SK-N-SH (cell line): ENCODE measurements around the gene COL5A1. TPM values are rescaled to one million over a fixed set of nuclear protein-coding genes. Genes with fewer than 3 reads are reported as not detected.

Source experiments
- CTCF ChIA-PET: fragments of 300-600, 350-600 bp; formaldehyde crosslinking; extraction: SDS; loops from one replicate; lab custom pipeline; 2021; lab: Yijun Ruan, JAX
- POLR2A ChIA-PET: fragments of 350-600 bp; sonication (Branson Sonifier 250); formaldehyde crosslinking; extraction: SDS; loops from one replicate; lab custom pipeline; 2020; ENCODE audit warnings: antibody characterized with exemption, inconsistent platforms; lab: Yijun Ruan, JAX
- DNase-seq: peaks from one replicate; pipeline ENCODE4 v3.0.0; 2012
- H2AFZ ChIP-seq: fragments of 200-600 bp; sonication (generic); 2 replicates; pipeline ENCODE4 v1.8.1; 2016; ENCODE audit warnings: antibody characterized with exemption, mild to moderate bottlenecking, low read depth
- H3F3A ChIP-seq: fragments of 200-600 bp; sonication (generic); replicated peaks from 2 replicates; pipeline ENCODE3; 2016; ENCODE audit warnings: antibody characterized with exemption, mild to moderate bottlenecking; ENCODE audit not compliant: insufficient read depth
- H3K27ac ChIP-seq, 2 experiments: fragments of 200-500 bp in 1 of 2; fragments of 200-600 bp in 1 of 2; sonication (Bioruptor generic) in 1 of 2; sonication (generic), shearing (Covaris generic) in 1 of 2; 2 replicates each; pipeline versions ENCODE4 v1.5.1 to v1.6.1; 2014 to 2016; ENCODE audit warnings: low read depth in 2 of 2, inconsistent platforms in 1 of 2, low read length in 1 of 2, mild to moderate bottlenecking in 1 of 2, mixed read lengths in 1 of 2
- H3K27me3 ChIP-seq: fragments of 200-600 bp; sonication (generic), shearing (Covaris generic); 2 replicates; pipeline ENCODE4 v1.6.1; 2016; ENCODE audit warnings: mixed run types; ENCODE audit not compliant: insufficient read depth
- H3K36me3 ChIP-seq, 2 experiments: fragments of 200-500 bp in 1 of 2; fragments of 200-600 bp in 1 of 2; sonication (Bioruptor generic) in 1 of 2; sonication (generic) in 1 of 2; replicated peaks in 1 of 2; 2 replicates each; pipeline versions ENCODE3 to v1.5.1; 2014 to 2016; ENCODE audit warnings: low read length in 1 of 2, mild to moderate bottlenecking in 1 of 2; ENCODE audit not compliant: insufficient read depth in 2 of 2, control insufficient read depth in 1 of 2
- H3K4me1 ChIP-seq, 2 experiments: fragments of 200-500 bp in 1 of 2; fragments of 200-600 bp in 1 of 2; sonication (Bioruptor generic) in 1 of 2; sonication (generic), shearing (Covaris generic) in 1 of 2; 2 replicates each; pipeline versions ENCODE4 v1.5.1 to v1.6.1; 2014 to 2016; ENCODE audit warnings: low read depth in 1 of 2, low read length in 1 of 2, mixed run types in 1 of 2; ENCODE audit not compliant: insufficient read depth in 2 of 2, control insufficient read depth in 1 of 2
- H3K4me2 ChIP-seq: fragments of 200-600 bp; sonication (generic), shearing (Covaris generic); 2 replicates; pipeline ENCODE4 v1.6.1; 2017; ENCODE audit warnings: mixed run types
- H3K4me3 ChIP-seq, 2 experiments: fragments of 200-500 bp in 1 of 2; fragments of 200-600 bp in 1 of 2; sonication (Bioruptor generic) in 1 of 2; sonication (generic), shearing (Covaris generic) in 1 of 2; 2 replicates each; pipeline versions ENCODE4 v1.5.1 to v1.8.1; 2014 to 2016; ENCODE audit warnings: low read depth in 2 of 2, inconsistent platforms in 1 of 2, low read length in 1 of 2, mild to moderate bottlenecking in 1 of 2, mixed read lengths in 1 of 2, moderate library complexity in 1 of 2
- H3K79me2 ChIP-seq: fragments of 200-600 bp; sonication (generic); 2 replicates; pipeline ENCODE4 v1.8.1; 2017; ENCODE audit warnings: mild to moderate bottlenecking; ENCODE audit not compliant: insufficient read depth
- H3K9ac ChIP-seq: fragments of 200-600 bp; sonication (generic); 2 replicates; pipeline ENCODE4 v1.6.1; 2017; ENCODE audit warnings: mixed run types
- H3K9me2 ChIP-seq: fragments of 200-600 bp; sonication (generic); 2 replicates; pipeline ENCODE4 v1.6.1; 2017; ENCODE audit warnings: mixed run types
- H3K9me3 ChIP-seq: fragments of 200-600 bp; sonication (generic); 2 replicates; pipeline ENCODE4 v1.6.1; 2017; ENCODE audit warnings: mixed run types, mild to moderate bottlenecking, moderate library complexity
- H4K20me1 ChIP-seq: fragments of 200-600 bp; sonication (generic); 2 replicates; pipeline ENCODE4 v1.6.1; 2017; ENCODE audit warnings: mild to moderate bottlenecking, mixed run types; ENCODE audit not compliant: insufficient read depth
- EP300 ChIP-seq, 2 experiments: IDR thresholded peaks; 2 replicates each; pipeline versions ENCODE4 v1.4.0 to v1.6.1; 2012; ENCODE audit warnings: borderline replicate concordance in 1 of 2, low read depth in 1 of 2, low read length in 1 of 2
- FOXJ3 ChIP-seq: sonication (generic); formaldehyde crosslinking; IDR thresholded peaks from 2 replicates; pipeline ENCODE4 v1.5.1; 2020; ENCODE audit warnings: mild to moderate bottlenecking, missing genetic modification reagents
- GATA2 ChIP-seq: sonication (generic); formaldehyde crosslinking; IDR thresholded peaks from 2 replicates; pipeline ENCODE4 v1.5.0; 2020; ENCODE audit warnings: mild to moderate bottlenecking, missing genetic modification reagents
- JUND ChIP-seq: IDR thresholded peaks from 2 replicates; pipeline ENCODE4 v1.4.0; 2012
- MXI1 ChIP-seq: IDR thresholded peaks from 2 replicates; pipeline ENCODE4 v1.6.1; 2012; ENCODE audit warnings: mild to moderate bottlenecking, low read depth, low read length, improper control_type of control experiment
- NFIC ChIP-seq: IDR thresholded peaks from 2 replicates; pipeline ENCODE4 v1.4.0; 2012; ENCODE audit warnings: borderline replicate concordance
- NRF1 ChIP-seq: IDR thresholded peaks from 2 replicates; pipeline ENCODE4 v1.6.1; 2012; ENCODE audit warnings: low read depth, mild to moderate bottlenecking, low read length
- RAD21 ChIP-seq: IDR thresholded peaks from 2 replicates; pipeline ENCODE4 v1.6.1; 2012; ENCODE audit warnings: mild to moderate bottlenecking, low read length
- RFX5 ChIP-seq: IDR thresholded peaks from 2 replicates; pipeline ENCODE4 v1.6.1; 2012; ENCODE audit warnings: mild to moderate bottlenecking, improper control_type of control experiment, low read length
- SIN3A ChIP-seq: IDR thresholded peaks from 2 replicates; pipeline ENCODE4 v1.6.1; 2012; ENCODE audit warnings: low read depth, mild to moderate bottlenecking, low read length, moderate library complexity, borderline replicate concordance
- TAF1 ChIP-seq: IDR thresholded peaks from 2 replicates; pipeline ENCODE4 v1.6.1; 2012; ENCODE audit warnings: low read depth, mild to moderate bottlenecking, low read length, moderate library complexity, borderline replicate concordance
- TCF12 ChIP-seq: IDR thresholded peaks from 2 replicates; pipeline ENCODE4 v1.4.0; 2012
- TEAD4 ChIP-seq: IDR thresholded peaks from 2 replicates; pipeline ENCODE4 v1.4.0; 2012; ENCODE audit warnings: mild to moderate bottlenecking, borderline replicate concordance; ENCODE audit not compliant: insufficient read depth
- YY1 ChIP-seq: IDR thresholded peaks from 2 replicates; pipeline ENCODE4 v1.4.0; 2012; ENCODE audit warnings: low read depth, mild to moderate bottlenecking
- WGBS: methylation state at CpG from one replicate; pipeline ENCODE4 v1.1.6; 2017; ENCODE audit warnings: low lambda C conversion rate; 5-methylcytosine and 5-hydroxymethylcytosine counted together
- polyA plus RNA-seq, 3 experiments: library from polyadenylated mRNA; depleted of rRNA; stranded (reverse); fragments of >200 nt; gene quantifications; 2 replicates each; pipeline ENCODE4 v1.2.3, GENCODE V29; 2012
- TF ChIP-seq, protein P1 (sequence below): IDR thresholded peaks from 2 replicates; pipeline ENCODE4 v1.4.0; 2012; ENCODE audit warnings: low read depth, borderline replicate concordance
- TF ChIP-seq, protein P2 (sequence below): IDR thresholded peaks from 2 replicates; pipeline ENCODE4 v1.4.0; 2012; ENCODE audit warnings: low read depth
- TF ChIP-seq, protein P3 (sequence below): fragments of 150-350 bp; IDR thresholded peaks from 2 replicates; pipeline ENCODE4 v1.6.1; 2016; ENCODE audit warnings: mild to moderate bottlenecking, low read depth, low read length
- TF ChIP-seq, protein P4 (sequence below): IDR thresholded peaks from 2 replicates; pipeline ENCODE4 v1.4.0; 2012; ENCODE audit warnings: low read depth, borderline replicate concordance
- TF ChIP-seq, protein P5 (sequence below): fragments of 200-600 bp; sonication (generic); IDR thresholded peaks from 2 replicates; pipeline ENCODE4 v1.6.1; 2017; ENCODE audit warnings: antibody characterized with exemption, mild to moderate bottlenecking, moderate library complexity

Gene COL5A1
- polyA plus RNA-seq, 1 of the 3 experiments (the other 2 are of a cell fraction): 73.8 TPM

DNA sequence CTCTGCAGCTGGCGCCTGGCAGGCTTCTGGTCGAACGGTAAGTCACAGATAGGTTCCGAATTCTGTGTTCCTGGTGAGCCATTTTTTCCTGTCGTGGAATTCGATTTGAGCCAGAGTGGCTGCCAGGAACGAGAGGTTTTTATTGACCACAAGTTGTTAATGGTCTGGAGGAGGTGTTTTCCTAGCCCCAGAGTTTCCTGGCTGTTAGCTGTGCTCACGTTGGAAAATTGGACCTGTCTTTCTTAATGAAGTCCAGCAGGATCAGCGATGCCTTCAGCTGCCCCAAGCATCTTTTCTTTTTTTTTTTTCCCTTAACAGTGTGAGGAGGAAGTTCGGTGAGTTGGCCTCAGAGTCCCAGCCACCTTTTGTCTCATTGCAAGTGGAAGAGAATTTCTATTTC is 62.9 kb downstream of the COL5A1 start:
- DNase-seq: no peak
- no peak overlapping the region for H2AFZ ChIP-seq
- CTCF ChIA-PET: interaction anchor here (0.6 to 15.5 kb wide), 4 partner anchors 32 to 417 kb away, joined by 3 to 348 read pairs (median 7); no protein-coding TSS in a partner anchor
- H3K4me3 ChIP-seq: no peak overlapping the region
- H3K27ac ChIP-seq: peak overlapping the region in 1 of 2 experiments; percentile 51; a peak in 3 of 4 replicates
- H3K9me3 ChIP-seq: no peaks in the 10 kb centered on the region
- H4K20me1 ChIP-seq: peaks cover 99% of the 10 kb centered on the region
- TF ChIP-seq EP300 (IDR thresholded peaks at IDR 0.05; ENCODE audit: borderline replicate concordance in 1 of 2, low read depth in 1 of 2, low read length in 1 of 2) (no peak), JUND (no peak), FOXJ3 (no peak)
- TF ChIP-seq, protein P1, sequence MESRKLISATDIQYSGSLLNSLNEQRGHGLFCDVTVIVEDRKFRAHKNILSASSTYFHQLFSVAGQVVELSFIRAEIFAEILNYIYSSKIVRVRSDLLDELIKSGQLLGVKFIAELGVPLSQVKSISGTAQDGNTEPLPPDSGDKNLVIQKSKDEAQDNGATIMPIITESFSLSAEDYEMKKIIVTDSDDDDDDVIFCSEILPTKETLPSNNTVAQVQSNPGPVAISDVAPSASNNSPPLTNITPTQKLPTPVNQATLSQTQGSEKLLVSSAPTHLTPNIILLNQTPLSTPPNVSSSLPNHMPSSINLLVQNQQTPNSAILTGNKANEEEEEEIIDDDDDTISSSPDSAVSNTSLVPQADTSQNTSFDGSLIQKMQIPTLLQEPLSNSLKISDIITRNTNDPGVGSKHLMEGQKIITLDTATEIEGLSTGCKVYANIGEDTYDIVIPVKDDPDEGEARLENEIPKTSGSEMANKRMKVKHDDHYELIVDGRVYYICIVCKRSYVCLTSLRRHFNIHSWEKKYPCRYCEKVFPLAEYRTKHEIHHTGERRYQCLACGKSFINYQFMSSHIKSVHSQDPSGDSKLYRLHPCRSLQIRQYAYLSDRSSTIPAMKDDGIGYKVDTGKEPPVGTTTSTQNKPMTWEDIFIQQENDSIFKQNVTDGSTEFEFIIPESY: no peak
- TF ChIP-seq, protein P2, sequence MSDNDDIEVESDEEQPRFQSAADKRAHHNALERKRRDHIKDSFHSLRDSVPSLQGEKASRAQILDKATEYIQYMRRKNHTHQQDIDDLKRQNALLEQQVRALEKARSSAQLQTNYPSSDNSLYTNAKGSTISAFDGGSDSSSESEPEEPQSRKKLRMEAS: no peak
- TF ChIP-seq, protein P3, sequence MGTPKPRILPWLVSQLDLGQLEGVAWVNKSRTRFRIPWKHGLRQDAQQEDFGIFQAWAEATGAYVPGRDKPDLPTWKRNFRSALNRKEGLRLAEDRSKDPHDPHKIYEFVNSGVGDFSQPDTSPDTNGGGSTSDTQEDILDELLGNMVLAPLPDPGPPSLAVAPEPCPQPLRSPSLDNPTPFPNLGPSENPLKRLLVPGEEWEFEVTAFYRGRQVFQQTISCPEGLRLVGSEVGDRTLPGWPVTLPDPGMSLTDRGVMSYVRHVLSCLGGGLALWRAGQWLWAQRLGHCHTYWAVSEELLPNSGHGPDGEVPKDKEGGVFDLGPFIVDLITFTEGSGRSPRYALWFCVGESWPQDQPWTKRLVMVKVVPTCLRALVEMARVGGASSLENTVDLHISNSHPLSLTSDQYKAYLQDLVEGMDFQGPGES: no peak
- no peaks in the 10 kb centered on the region for H3K27me3 ChIP-seq
- 60% methylated on average over 10 of the region's 10 CpGs for WGBS
- no peak overlapping the region; the same call in 1 of the 2 replicates for H3K4me2 ChIP-seq
- no peak overlapping the region; the same call in 1 of the 2 replicates for H3K9ac ChIP-seq
- peaks cover 18% of the 10 kb centered on the region for H3F3A ChIP-seq
- POLR2A ChIA-PET: no interaction called here
- H3K79me2 ChIP-seq: peaks cover 100% of the 10 kb centered on the region
- H3K4me1 ChIP-seq: peaks cover 23 to 49% of the 10 kb centered on the region in 2 experiments; a peak in 3 of 4 replicates
- no peaks in the 10 kb centered on the region for H3K9me2 ChIP-seq
- H3K36me3 ChIP-seq: peaks cover 53 to 58% of the 10 kb centered on the region in 2 experiments

DNA sequence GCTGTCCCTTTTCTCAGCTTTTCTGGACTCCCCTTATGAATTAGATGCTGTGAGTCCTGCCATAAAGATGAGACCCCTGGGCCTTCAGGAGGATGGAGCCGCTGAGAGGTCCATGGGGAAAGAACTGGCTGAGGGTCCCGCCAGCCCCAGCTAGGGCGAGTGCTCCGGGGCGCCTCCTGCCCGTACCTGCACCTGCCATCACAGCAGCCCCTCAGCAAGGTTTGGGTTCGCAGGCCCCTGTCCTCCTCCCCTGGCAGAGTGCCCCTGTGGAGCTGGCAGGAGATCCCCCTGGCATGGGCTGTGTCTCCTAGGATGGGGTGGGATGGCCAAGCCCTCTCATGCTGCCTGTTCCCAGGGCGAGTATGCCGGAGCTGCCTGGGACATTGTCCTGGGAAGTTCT is 64.2 kb downstream of the COL5A1 start:
- peaks cover 48 to 50% of the 10 kb centered on the region in 2 experiments for H3K36me3 ChIP-seq
- peak overlapping the region in 1 of 2 experiments; percentile 91; a peak in 2 of 4 replicates for H3K27ac ChIP-seq
- no peaks in the 10 kb centered on the region for H3K9me2 ChIP-seq
- TF ChIP-seq SIN3A: no peak
- TF ChIP-seq, protein P4, sequence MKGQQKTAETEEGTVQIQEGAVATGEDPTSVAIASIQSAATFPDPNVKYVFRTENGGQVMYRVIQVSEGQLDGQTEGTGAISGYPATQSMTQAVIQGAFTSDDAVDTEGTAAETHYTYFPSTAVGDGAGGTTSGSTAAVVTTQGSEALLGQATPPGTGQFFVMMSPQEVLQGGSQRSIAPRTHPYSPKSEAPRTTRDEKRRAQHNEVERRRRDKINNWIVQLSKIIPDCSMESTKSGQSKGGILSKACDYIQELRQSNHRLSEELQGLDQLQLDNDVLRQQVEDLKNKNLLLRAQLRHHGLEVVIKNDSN: no peak
- no peak for TF ChIP-seq MXI1
- no peak for TF ChIP-seq TAF1
- no peak for TF ChIP-seq TEAD4
- TF ChIP-seq GATA2 (CRISPR knock-in tag): no peak
- no peak for TF ChIP-seq NFIC
- no peak for TF ChIP-seq YY1
- no peak for TF ChIP-seq EP300 (IDR thresholded peaks at IDR 0.05; ENCODE audit: borderline replicate concordance in 1 of 2, low read depth in 1 of 2, low read length in 1 of 2)
- no peak for TF ChIP-seq NRF1
- TF ChIP-seq RFX5: no peak
- TF ChIP-seq TCF12: no peak
- TF ChIP-seq, protein P5, sequence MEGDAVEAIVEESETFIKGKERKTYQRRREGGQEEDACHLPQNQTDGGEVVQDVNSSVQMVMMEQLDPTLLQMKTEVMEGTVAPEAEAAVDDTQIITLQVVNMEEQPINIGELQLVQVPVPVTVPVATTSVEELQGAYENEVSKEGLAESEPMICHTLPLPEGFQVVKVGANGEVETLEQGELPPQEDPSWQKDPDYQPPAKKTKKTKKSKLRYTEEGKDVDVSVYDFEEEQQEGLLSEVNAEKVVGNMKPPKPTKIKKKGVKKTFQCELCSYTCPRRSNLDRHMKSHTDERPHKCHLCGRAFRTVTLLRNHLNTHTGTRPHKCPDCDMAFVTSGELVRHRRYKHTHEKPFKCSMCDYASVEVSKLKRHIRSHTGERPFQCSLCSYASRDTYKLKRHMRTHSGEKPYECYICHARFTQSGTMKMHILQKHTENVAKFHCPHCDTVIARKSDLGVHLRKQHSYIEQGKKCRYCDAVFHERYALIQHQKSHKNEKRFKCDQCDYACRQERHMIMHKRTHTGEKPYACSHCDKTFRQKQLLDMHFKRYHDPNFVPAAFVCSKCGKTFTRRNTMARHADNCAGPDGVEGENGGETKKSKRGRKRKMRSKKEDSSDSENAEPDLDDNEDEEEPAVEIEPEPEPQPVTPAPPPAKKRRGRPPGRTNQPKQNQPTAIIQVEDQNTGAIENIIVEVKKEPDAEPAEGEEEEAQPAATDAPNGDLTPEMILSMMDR: no peak
- TF ChIP-seq RAD21: no peak
- TF ChIP-seq, all 33 proteins: peak for 0
- Histone ChIP-seq H2AFZ (no peak overlapping the region), H3K27me3 (no peaks in the 10 kb centered on the region), H3K9ac (peak overlapping the region; percentile 49; the same call in 1 of the 2 replicates), H3K4me2 (peak overlapping the region; percentile 72; the same call in 1 of the 2 replicates), H3F3A (peaks cover 18% of the 10 kb centered on the region), H4K20me1 (peaks cover 96% of the 10 kb centered on the region), H3K79me2 (peaks cover 96% of the 10 kb centered on the region), H3K4me1 (peaks cover 27 to 57% of the 10 kb centered on the region in 2 experiments; a peak in 3 of 4 replicates), H3K9me3 (no peaks in the 10 kb centered on the region), H3K4me3 (no peak overlapping the region)
- ChIA-PET POLR2A (no interaction called here), CTCF (interaction anchor here (1.0 to 15.5 kb wide), 7 partner anchors 8 to 707 kb away, joined by 3 to 348 read pairs (median 11); no protein-coding TSS in a partner anchor)
- 83% methylated on average over 7 of the region's 9 CpGs for WGBS
- DNase-seq: no peak
